Stimulated activated CD8-positive, alpha-beta memory T cell treated with anti-CD3 and anti-CD28 coated beads, Interleukin-15, amount 100 ng/mL, for 1 hour (primary cell): ENCODE results near the gene ZNF865.

Source experiments
- DNase-seq: peaks from one replicate; pipeline ENCODE4 v3.0.0-alpha.2; 2020; ENCODE audit warnings: low read depth

The ZNF865 gene

DNA sequence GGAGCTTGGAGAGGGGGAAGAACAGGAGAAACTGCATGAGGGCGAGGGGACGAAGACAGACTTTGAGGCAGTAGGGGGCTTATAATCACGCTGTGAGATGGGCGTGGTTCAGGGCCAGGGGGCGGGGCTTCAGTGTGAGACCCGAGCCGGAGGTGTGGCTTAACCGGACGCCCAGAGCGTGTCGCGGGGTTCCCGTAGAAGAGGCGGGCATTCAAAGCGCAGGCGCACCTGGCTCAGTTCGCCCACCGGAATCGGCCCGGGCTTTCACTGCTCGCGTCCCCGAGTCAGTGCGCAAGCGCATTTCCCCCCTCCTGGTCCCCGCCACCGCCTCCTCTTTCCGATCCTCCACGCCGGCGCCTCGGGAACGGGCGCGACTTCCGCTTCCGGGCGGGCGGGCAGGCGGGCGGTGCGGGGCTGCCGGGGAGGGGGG is 225 bp upstream of the ZNF865 start:
- peak; percentile 94 for DNase-seq

GRCh38 chr19:55606471-55606787 is 982 bp downstream of the ZNF865 start:
- no peak for DNase-seq

DNA sequence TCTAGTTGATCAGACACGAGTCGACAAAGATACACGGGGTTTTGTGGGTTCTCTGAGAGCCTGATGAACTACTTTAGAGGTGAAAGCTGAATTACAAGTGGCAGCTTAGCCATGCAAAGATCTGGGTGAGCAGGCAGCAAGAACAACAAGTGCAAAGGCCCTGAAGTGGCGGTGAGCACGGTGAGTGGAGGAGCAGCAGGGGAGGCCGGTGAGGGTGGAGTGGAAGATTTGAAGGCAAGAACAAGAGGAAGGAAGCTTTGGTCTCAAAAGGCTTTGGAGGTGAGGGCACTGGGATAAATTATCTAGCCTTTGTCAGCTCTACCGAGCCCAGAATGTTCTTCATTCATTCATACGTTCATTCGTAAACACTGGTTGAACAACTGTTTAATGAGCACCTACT is 1.4 kb downstream of the ZNF865 start:
- no peak for DNase-seq

DNA sequence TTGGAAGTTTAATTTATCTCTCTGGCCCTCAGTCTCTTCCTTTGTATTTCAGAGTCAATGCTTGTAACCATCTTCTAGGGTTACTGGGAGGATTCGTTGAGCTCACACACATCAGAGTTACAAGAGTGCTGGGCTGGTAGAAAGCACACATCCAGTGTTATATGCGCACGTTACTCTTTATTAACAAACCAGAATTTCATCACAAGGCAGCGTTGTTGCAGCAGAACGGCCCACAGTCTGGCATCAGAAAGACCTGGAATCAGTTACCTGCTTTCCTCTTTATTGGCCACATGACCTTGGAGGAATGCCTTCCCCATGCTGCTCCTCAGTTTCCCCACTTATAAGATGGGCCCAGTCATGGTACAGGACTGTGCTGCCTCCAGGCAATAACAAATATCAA is 3.9 kb downstream of the ZNF865 start:
- DNase-seq, result no peak

DNA sequence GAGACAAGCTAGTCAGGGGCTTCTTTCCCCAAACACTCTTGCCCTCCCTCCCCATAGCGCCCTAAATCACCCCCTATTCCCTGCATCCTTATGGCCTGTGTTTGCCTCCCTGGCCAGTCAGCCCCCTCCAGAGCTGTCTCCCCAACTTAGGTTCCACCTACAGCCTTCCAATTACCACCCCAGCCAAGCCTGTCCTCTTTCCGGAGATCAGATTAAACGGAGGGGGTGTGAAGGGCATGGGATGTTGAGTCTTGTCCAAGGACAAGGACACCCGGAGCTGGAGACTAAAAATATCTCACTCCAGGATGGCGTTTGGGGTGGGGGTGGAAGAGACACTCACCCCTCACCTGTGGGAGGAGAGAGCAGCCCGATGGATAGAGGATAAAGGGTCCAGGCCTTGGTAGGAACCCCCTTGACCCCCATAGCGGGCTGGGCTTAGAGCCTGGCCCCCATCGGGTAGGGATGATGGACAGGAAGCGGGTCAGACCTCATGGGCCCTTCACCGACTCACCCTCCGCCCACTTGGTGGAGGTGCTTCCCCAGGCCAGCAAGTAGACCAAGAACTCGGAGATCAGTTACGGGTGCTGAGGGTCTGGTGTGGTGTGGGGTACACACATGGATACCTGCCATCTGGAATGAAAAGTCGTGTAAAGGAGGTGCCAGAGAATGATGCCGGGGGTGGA is 6.0 kb downstream of the ZNF865 start:
- DNase-seq, result no peak

DNA sequence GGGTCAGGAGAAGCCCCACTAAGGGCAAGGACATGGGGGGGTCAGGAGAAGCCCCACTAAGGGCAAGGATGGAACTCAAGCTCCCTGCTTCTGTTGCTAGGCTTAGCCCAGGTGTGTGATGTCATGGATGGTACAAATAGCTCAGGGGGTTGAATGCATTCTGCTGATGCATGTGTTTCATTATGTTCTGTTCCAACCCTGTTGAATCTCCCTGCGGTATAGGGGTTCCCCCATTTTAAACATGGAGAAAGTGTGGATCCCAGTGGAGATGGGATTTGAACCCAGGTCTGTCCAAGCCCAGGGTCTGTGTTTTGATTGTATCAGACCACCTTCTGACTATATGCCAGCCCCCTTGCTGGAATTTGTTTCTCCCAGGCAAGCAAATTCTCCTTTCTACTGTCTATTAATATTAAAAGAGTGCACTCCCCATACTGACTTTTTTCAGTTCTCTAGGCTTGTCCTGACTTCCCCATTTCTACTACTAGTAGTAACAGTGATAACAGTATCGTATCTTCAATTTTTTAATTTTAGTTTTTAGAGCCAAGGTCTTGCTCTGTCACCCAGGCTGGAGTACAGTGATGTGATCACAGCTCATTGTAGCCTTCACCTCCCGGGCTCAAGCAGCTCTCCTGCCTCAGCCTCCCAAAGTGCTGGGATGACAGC is 6.7 kb downstream of the ZNF865 start:
- DNase-seq, result no peak

GRCh38 chr19:55613396-55613795 is 7.9 kb downstream of the ZNF865 start:
- DNase-seq, result no peak

DNA sequence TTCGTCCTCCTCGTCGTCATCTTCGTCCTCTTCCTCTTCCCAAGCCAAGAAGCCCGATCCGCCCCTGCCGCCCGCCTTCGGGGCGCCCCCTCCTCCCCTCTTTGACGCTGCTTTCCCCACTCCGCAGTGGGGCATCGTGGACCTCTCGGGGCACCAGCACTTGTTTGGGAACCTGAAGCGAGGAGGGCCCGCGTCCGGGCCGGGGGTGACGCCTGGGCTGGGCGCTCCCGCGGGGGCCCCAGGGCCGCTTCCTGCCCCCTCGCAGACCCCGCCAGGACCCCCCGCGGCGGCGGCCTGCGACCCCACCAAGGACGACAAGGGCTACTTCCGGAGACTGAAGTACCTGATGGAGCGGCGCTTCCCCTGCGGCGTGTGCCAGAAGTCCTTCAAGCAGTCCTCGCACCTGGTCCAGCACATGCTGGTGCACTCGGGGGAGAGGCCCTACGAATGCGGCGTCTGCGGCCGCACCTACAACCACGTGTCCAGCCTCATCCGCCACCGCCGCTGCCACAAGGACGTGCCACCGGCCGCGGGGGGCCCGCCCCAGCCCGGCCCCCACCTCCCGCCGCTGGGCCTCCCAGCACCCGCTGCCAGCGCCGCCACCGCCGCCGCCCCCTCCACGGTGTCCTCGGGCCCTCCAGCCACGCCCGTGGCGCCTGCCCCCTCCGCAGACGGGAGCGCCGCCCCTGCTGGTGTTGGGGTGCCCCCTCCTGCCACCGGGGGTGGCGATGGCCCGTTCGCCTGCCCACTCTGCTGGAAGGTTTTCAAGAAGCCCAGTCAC is 8.7 kb downstream of the ZNF865 start:
- no peak for DNase-seq

GRCh38 chr19:55614711-55615542 is 9.5 kb downstream of the ZNF865 start:
- no peak for DNase-seq

- no peak for DNase-seq
Measured at GRCh38 chr19:55615543-55616394, 10.3 kb downstream of the ZNF865 start.

DNA sequence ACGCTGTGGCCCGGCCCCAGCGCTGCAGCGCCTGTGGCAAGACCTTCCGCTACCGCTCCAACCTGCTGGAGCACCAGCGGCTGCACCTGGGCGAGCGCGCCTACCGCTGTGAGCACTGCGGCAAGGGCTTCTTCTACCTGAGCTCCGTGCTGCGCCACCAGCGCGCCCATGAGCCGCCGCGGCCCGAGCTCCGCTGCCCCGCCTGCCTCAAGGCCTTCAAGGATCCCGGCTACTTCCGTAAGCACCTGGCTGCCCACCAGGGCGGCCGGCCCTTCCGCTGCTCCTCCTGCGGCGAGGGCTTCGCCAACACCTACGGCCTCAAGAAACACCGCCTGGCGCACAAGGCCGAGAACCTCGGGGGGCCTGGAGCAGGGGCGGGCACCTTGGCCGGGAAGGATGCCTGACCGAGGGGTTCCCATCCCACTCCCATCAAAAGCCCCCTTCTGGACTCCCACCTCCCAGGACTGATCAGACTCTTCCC is 11.0 kb downstream of the ZNF865 start:
- no peak for DNase-seq

- no peak for DNase-seq
Measured at GRCh38 chr19:55617426-55617825, 12.0 kb downstream of the ZNF865 start.

DNA sequence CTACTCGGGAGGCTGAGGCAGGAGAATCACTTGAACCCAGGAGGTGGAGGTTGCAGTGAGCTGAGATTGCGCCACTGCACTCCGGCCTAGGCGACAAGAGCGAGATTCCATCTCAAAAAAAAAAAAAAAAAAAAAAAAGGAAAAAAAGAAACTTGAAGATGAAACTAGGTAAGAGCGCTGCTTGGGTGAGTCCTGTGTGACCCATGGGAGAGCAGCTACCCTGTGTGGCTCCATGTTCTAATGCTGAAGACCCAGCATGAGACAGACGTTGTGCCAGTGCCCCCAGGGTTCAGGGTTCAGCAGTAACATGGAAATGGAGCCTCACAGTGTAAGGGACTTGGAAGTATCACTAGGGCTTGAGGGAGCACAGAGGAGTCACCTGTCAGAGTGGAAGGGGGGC is 13.0 kb downstream of the ZNF865 start:
- no peak for DNase-seq

GRCh38 chr19:55619286-55619685 is 13.8 kb downstream of the ZNF865 start:
- no peak for DNase-seq

GRCh38 chr19:55620410-55621204 is 15.2 kb downstream of the ZNF865 start:
- DNase-seq, result no peak

GRCh38 chr19:55621205-55621672 is 15.8 kb downstream of the ZNF865 start:
- DNase-seq, result no peak

DNA sequence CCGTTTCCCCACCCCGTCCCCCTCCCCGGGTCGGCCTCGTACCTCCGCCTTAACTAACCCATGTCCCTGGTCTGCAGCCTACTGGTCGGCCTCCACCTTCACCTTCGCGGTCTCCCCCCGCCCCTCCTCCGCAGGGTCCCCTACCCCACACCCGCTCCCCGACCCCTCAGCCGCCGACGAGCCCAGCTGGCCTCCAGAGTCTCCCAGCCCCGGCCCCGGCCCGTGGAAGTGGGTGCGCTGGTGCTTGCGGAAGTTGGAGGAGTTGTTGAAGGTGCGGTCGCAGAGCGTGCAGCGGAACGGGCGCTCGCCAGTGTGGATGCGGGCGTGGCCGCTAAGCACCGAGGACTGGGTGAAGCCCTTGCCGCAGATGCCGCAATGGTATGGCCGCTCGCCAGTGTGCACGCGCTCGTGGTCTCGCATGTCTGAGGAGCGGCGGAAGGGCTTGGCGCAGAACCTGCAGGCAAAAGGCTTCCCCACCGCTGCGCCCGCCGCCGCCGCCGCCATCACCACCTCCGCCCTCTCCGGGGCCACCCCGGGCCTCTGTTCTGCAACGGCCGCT is 16.3 kb downstream of the ZNF865 start:
- no peak for DNase-seq

DNA sequence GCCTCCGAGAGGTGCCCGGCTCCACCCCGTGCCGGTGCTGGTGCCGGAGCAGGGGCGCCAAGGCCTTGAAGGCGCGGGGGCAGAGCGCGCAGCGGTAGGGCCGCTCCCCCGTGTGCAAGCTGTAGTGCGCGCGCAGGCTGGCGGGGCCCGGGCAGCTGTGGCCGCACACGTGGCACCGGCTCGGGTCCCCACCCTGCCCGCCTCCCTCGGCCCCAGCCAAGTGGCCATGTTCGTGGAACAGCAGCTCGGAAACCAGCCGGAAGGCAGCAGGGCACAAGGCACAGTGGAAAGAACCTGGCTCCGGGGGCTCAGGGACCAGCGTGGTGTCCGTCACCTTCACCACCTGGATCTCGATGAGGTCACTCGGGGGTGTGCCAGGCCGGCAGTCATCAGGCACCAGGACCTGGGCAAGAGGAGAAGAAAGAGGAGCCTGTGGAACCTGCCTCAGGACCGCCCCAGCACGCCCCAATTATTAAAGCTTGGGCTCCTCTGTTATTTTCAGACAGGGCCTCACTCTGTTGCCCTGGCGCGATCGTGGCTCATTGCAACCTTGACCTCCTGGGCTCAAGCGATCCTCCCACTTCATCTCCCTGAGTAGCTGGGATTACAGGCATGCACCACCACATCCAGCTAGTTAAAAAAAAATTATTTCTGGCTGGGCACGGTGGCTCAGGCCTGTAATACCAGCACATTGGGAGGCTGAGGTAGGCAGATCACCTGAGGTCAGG is 17.0 kb downstream of the ZNF865 start:
- DNase-seq, result no peak

- DNase-seq, result no peak
Measured at GRCh38 chr19:55623130-55623529, 17.7 kb downstream of the ZNF865 start.
